GM18505 (cell line): ENCODE measurements around the gene GLRA2.
A peak's percentile ranks its signal among the peaks of the same experiment; 100 is the strongest.
"Not testable (repeated sequence)": the region's sequence is repeated elsewhere in the genome, so short reads cannot be mapped to it uniquely, and the experiment has no call there.

ENCODE experiments used
- ATAC-seq: cut with Tn5 transposase; IDR thresholded peaks from one replicate; pipeline ENCODE4 v1.9.1; 2021; ENCODE audit not compliant: unreplicated experiment
- POLR2A ChIP-seq: IDR thresholded peaks from 4 replicates; pipeline ENCODE4 v1.6.1; 2011; ENCODE audit warnings: borderline replicate concordance; ENCODE audit not compliant: insufficient read depth, insufficient read length; ENCODE audit errors: extremely low read depth

Gene GLRA2

DNA sequence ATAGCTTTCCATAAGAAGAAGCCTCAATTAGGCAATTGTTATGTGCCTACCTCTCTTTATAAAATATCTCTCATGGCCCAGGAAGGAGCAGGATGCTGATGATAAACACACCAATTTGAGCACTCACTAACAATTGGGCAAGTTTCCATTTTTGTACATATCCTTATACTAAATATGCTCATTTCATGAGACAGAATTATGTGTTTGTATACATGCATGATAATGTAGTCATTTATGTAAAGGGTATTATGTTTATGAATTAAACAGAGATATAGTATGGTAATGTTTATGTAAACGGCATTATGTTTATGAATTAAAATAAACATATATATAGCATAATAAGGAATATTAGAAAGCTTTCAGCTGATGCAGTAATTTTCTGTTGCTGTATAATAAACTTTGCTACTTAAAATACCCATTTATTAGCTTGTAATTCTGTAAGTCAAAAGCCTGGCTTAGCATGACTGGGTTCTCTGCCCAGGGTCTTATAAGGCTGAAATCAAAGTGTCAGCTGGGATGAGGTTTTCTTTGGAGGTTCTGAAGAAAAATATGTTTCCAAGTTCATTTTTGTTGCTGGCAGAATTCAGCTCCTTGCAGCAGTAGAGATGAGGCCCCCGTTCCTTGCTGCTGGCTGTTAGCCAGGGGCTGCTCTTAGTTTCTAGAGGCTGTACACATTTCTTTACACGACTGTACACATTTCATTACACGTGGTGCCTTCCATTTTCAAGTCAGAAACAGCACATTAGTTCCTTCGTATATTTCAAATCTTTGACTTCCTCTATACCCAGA, 89.0 kb downstream of the GLRA2 start:
- no peak for ATAC-seq
- TF ChIP-seq POLR2A, result no peak

DNA sequence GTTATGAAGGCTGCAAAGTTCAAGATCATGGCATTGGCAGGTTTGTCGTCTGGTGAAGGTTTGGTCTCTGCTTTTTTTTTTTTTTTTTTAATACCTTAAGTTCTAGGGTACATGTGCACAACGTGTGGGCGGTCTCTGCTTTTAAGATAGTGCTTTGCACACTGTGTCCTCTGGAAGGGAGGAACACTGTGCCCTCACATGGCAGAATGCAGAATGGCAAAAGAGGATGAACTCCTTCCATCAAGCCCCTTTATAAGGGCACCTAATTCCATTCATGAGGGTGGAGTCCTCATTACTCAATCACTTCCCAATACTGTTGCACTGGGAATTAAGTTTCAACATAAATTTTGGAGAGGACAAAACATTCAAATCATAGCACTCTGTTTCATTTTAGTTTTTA, 101.4 kb downstream of the GLRA2 start:
- ATAC-seq, result no peak
- TF ChIP-seq POLR2A, result no peak

DNA sequence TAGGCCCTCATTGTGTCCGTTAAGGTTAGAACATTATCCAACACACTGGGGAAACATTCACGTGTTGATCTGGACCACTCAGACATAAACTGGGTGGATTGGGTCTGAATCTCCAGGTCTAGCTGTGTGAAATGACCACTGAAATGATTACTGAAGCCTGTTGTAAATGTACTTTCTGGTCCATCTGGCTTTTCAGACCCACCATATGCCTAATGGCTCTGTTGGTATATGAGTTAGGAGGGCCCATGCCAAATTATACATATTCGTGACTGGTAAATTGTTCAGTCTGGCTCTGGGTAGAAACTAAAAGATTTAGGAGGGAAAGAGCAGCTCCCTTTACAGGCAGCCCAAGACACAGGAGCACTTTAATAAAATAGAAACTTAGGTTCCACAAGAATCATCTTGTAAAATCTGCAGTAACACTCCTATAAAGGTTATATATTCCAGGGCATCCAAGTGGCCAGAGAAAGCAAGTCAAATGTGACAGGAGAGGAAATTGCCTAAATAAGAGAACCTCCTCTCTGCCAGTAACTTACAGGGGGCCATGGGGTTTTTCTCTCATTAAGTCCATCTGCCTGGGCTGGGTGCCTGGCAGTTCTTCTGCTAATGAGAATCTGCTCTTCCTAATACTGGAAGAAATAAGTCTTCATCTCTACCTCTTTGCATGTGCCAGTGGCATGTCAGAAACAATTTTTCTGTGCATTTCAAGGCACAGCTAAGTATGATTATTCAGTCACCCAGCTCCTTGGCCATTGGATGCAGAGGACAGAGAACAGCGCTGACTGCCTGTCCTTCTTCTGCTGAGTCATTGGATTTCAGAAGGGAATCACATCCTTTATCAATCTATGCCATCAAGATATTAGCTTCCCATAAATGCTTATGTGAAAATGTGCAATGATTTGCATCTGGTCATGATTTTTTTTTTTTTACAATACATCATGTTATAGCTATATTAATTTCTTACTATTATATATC, 112.6 kb downstream of the GLRA2 start:
- no peak for TF ChIP-seq POLR2A
- ATAC-seq, result no peak

DNA sequence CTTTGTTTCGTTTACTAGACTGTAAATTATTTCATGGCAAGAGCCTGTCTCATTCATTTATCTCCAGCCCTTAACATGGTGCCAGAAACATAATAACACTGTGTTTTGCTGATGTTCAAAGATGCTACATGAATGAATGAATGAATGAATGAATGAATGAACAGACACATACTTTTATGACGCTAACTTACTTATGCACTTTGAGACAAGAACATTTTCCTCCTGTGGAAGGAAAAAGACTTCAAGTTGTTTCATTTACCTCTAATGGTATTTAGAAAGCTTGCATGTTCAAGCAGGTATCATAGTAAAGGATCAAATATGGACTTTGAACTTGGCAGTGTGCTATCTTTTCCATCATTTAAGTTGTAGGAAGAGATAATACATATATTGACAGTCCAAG, 131.6 kb downstream of the GLRA2 start:
- ATAC-seq, result no peak
- TF ChIP-seq POLR2A, result no peak

DNA sequence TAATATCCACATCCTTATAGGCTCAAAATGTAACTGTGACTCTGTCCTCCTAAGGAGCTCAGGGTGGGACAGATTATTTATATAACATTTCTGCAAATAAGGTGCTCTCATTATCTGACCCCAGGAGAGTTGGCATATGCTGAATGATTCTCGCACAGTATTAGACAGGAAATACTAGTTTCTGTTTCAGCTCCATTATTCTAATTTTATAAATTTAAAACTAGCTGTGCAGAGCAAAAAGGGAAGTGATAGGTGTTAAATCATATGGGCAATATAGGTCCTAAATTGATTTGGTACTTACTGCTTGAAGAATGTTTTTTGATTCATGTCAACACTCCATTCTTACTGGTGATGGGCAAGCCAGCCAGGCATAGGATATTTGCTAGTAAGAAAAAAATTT, 141.5 kb downstream of the GLRA2 start:
- TF ChIP-seq POLR2A, result no peak
- ATAC-seq, result peak; percentile 58

DNA sequence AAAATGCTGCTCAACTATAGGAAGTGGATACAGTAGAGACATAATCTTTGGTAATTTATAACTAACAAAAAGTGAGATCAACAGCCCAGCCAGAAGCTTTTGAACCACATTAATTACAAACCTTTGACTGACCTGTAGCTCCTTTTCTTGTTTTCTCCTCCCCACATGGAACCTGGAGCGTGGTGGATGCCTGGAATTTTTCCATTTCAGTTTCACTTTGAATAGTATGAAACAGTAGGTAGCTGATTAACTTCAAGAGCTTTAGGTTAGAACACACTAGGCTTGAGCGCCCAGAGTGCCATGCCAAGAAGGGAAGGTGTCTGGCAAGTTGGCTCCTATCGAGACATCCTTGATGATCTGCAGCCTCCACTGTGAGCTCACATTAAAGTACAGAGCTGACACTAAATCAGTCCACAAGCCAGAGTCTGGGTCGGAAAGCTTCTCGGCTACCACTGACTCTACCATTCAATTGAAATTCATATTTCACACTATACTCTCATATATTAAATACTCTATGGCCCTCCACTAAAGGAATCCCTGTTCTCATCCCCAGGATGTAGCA, 143.4 kb downstream of the GLRA2 start:
- no peak for ATAC-seq
- TF ChIP-seq POLR2A, result no peak

DNA sequence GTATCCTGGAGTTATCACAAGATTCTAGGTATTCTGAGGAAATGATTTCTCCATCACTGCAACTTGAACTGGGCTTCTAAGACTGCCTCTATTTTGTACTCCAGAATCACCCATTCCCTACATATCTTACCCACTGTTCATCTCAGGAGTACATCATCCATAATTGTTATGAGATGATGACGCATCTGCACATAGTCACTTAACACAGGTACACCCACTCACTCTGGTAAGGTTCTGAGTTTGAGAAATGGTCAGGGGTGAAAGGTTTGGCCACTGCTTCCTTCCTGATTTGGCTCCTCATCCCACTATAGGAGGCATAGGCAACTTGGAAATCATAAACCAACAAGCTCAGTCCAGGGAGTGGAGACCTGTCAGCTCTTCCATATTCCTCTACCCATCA, 143.9 kb downstream of the GLRA2 start:
- no peak for ATAC-seq
- TF ChIP-seq POLR2A, result no peak

DNA sequence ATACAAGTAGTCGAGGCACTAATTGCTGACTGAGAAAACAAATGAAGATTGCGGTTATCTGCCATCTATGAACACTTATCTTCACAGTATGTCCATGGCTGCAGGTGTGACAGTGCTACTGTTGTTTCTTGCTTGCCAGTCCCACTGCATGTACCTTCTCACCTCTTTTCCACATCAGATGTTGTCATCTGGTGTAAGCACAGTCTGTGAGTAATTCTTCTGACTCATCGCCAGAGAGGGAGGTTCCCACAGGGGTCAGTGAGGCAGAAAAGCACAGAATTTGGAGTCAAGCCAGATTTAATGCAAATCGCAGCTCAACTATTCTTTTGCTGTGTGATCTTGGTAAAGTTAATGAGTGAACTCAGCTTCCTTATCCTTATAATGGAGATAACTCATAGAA, 144.4 kb downstream of the GLRA2 start:
- ATAC-seq, result peak; percentile 96
- TF ChIP-seq POLR2A, result no peak

DNA sequence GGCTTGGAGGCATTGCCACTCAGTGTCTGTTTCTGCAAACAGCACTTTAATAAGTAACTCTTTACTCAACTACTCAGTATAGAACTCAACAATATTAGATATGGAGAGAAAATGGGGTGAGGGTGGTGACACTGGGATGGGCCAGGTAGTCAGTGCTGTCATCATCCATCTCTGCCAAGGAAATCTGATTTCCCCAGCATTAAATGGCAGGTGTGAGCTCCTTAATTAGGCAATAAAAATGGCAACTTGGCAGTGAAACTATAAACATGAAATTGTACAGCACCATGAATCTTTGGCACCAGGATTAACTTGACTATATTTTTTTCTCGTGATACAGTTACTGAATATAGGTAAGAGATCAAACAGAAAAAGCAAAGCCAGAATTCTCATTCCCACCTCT, 146.2 kb downstream of the GLRA2 start:
- ATAC-seq, result no peak
- TF ChIP-seq POLR2A, result no peak

DNA sequence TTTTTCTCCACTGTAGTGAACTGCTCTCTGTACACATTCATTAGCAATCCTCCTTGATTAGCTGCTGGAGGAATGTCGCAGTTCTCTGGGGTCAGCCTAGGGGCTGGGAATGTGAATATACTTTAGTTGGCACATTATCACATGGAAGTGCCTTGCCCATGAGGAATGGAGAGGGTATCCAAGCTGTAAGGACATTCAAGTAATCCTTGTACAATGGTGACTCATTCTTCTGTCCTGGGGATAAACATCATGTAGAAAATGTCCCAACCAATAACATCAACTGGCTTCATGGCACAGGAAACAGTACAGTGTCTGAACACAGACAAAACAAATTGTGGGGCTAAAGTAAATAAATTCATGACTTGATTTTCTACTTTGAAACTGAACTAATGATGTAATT, 147.1 kb downstream of the GLRA2 start:
- ATAC-seq, result no peak
- no peak for TF ChIP-seq POLR2A

DNA sequence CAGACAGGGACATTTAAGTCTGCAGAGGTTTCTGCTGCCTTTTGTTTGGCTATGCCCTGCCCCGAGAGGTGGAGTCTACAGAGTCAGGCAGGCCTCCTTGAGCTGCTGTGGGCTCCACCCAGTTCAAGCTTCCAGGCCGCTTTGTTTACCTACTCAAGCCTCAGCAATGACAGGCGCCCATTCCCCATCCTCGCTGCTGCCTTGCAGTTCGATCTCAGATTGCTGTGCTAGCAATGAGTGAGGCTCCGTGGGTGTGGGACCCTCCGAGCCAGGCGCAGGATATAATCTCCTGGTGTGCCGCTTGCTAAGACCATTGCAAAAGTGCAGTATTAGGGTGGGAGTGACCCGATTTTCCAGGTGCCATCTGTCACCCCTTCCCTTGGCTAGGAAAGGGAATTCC, 159.0 kb downstream of the GLRA2 start:
- not testable (repeated sequence) for ATAC-seq

DNA sequence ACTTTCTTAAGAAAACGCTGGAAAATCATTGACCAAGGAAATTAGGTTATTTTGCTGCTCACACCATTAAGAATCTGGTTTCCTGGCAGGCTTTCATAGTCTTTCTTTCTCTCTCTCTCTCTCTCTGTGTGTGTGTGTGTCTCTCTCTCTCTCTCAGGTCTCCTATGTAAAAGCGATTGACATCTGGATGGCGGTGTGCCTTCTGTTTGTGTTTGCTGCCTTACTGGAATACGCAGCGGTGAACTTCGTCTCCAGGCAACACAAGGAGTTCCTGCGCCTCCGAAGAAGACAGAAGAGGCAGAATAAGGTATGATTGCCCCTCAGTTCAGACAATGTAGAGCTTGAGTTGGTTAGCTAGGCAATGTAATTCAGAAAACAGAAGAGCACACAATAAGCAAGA, 161.2 kb downstream of the GLRA2 start:
- no peak for ATAC-seq
- TF ChIP-seq POLR2A, result no peak

DNA sequence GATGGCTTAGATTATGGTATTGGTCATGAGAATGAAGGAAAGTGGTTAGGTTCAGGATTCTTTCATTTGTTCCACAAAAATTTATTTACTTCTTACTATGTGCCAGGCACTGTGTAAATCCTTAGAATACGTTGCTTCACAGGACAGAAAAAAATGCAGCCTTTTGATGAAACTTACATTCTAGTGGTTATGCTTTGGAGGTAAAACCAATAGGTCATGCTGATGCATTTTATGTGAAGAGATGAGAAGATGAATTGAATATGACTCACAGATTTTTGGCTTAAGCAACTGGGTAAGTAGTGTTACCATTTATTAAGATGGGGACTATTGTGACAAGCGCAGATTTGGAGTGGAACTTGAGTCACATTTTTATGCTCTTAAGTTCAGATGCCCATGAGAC, 165.3 kb downstream of the GLRA2 start:
- no peak for TF ChIP-seq POLR2A
- no peak for ATAC-seq

DNA sequence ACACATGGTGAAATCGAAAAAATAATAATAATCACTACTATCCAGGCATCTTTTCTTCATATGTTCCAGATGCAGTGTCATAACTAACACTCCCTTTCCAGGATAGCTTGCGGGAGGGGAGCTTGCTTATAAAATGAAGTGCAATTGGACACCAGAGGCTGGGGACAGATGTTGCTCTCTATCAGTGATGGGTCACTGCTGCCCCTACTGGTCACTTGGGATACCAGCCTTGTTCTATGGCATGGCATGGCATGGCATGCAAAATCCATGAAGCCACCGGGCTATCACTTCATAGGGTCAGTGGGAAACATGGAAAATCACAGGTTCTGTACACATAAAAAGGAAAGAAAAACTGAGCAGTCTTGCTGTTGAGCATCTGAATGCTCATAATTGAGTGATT, 168.1 kb downstream of the GLRA2 start:
- no peak for ATAC-seq
- TF ChIP-seq POLR2A, result no peak
